Gastroesophageal sphincter (tissue), 4 donors: ENCODE data around the gene IL2RG. TPM values are rescaled to one million over a fixed set of nuclear protein-coding genes. Genes with fewer than 3 reads are reported as not detected.
A peak's percentile ranks its signal among the peaks of the same experiment; 100 is the strongest.

Experiments used
- ATAC-seq: fragments of 150-250 bp; one replicate; pipeline ENCODE4 v1.9.1; 2016; ENCODE audit warnings: mild to moderate bottlenecking, moderate library complexity
- H3K27ac ChIP-seq, 4 donors: fragments of 200-600 bp; sonication (generic) in 3 of 4; 1 replicate in 3 of 4; 2 replicates in 1 of 4; pipeline ENCODE4 v1.5.1; 2016 to 2019
- H3K27me3 ChIP-seq: fragments of 200-600 bp; sonication (generic); one replicate; pipeline ENCODE4 v1.5.1; 2019
- H3K36me3 ChIP-seq, 2 donors: fragments of 200-600 bp; sonication (generic); one replicate each; pipeline ENCODE4 v1.5.1; 2019; ENCODE audit warnings: control low read depth in 1 of 2
- H3K4me1 ChIP-seq, 3 donors: fragments of 200-600 bp; sonication (generic); 1 replicate in 2 of 3; 2 replicates in 1 of 3; pipeline ENCODE4 v1.5.1; 2016 to 2019; ENCODE audit warnings: control low read depth in 2 of 3
- H3K4me3 ChIP-seq, 2 donors: fragments of 200-600 bp; sonication (generic); one replicate each; pipeline ENCODE4 v1.5.1; 2019; ENCODE audit warnings: mild to moderate bottlenecking in 1 of 2, moderate library complexity in 1 of 2
- H3K9me3 ChIP-seq, 3 donors: fragments of 200-600 bp; sonication (generic); one replicate each; pipeline ENCODE4 v1.5.1; 2017 to 2019; ENCODE audit warnings: control low read depth in 2 of 3
- EP300 ChIP-seq: sonication (generic); formaldehyde crosslinking; IDR thresholded peaks from one replicate; pipeline ENCODE4 v1.6.1; 2017; ENCODE audit warnings: antibody characterized with exemption, mild to moderate bottlenecking
- POLR2A ChIP-seq, 2 donors: fragments of 450-650 bp; IDR thresholded peaks; one replicate each; pipeline ENCODE4 v1.6.1; 2017; ENCODE audit warnings: antibody characterized with exemption in 2 of 2, mild to moderate bottlenecking in 2 of 2, moderate library complexity in 1 of 2
- POLR2AphosphoS5 ChIP-seq: sonication (generic); formaldehyde crosslinking; IDR thresholded peaks from one replicate; pipeline ENCODE4 v1.6.1; 2017; ENCODE audit warnings: antibody characterized with exemption
- WGBS, 2 donors: methylation state at CpG; one replicate each; pipeline ENCODE4 v1.1.5; 2018; ENCODE audit warnings: low coverage in 1 of 2; 5-methylcytosine and 5-hydroxymethylcytosine counted together
- total RNA-seq, 4 donors: library from RNA; depleted of rRNA; stranded (reverse); fragments of >200 nt; gene quantifications; one replicate each; pipeline ENCODE4 v1.1.0, GENCODE V29; 2016
- TF ChIP-seq, protein P1 (sequence below), 4 experiments: fragments of 200-600 bp in 2 of 4; fragments of 450-650 bp in 2 of 4; sonication (generic) in 1 of 4; IDR thresholded peaks; one replicate each; pipeline ENCODE4 v1.5.1; 2017 to 2019; ENCODE audit warnings: antibody characterized with exemption in 4 of 4, mild to moderate bottlenecking in 2 of 4, moderate library complexity in 2 of 4

The IL2RG gene
- total RNA-seq, 4 donors from 2014 or later = 0.62 to 6.3 (median 3.7) TPM

DNA sequence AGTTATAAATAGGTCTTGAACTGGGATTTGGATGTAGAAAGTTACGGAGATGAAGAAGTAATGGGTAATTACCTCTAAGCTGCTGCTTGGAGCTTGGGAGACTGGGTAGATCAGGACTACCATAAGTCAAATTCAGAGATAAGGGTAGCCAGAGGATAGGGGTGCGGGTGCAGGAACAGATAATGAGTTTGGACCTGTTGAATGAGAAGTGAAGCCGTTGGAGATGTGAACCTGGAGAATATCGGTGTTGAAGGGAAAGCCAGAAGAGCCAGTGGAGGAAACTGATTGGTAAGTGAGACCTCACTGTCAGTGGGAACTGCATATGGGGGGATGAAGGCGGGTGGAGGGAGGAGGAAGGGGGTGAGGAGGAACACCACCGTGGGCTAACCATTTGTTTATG lies 16.3 kb downstream of the IL2RG start:
- Histone ChIP-seq H3K4me3 (peak overlapping the region; percentile 62 to 72), H3K9me3 (no peaks in the 10 kb centered on the region), H3K4me1 (peaks cover 0 to 26% (median 0%) of the 10 kb centered on the region in 3 donors), H3K27ac (peak overlapping the region in 2 of 4 donors; percentile 73 to 81), H3K27me3 (no peaks in the 10 kb centered on the region), H3K36me3 (no peaks in the 10 kb centered on the region)
- TF ChIP-seq EP300 = no peak
- no peak for TF ChIP-seq POLR2A (IDR thresholded peaks at IDR 0.05)
- TF ChIP-seq, protein P1, sequence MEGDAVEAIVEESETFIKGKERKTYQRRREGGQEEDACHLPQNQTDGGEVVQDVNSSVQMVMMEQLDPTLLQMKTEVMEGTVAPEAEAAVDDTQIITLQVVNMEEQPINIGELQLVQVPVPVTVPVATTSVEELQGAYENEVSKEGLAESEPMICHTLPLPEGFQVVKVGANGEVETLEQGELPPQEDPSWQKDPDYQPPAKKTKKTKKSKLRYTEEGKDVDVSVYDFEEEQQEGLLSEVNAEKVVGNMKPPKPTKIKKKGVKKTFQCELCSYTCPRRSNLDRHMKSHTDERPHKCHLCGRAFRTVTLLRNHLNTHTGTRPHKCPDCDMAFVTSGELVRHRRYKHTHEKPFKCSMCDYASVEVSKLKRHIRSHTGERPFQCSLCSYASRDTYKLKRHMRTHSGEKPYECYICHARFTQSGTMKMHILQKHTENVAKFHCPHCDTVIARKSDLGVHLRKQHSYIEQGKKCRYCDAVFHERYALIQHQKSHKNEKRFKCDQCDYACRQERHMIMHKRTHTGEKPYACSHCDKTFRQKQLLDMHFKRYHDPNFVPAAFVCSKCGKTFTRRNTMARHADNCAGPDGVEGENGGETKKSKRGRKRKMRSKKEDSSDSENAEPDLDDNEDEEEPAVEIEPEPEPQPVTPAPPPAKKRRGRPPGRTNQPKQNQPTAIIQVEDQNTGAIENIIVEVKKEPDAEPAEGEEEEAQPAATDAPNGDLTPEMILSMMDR (IDR thresholded peaks at IDR 0.05) = no peak
- TF ChIP-seq POLR2AphosphoS5 = no peak
- 10 to 32% methylated on average over 4 to 6 of the region's 6 CpGs for WGBS, 2 donors
- ATAC-seq = no peak

DNA sequence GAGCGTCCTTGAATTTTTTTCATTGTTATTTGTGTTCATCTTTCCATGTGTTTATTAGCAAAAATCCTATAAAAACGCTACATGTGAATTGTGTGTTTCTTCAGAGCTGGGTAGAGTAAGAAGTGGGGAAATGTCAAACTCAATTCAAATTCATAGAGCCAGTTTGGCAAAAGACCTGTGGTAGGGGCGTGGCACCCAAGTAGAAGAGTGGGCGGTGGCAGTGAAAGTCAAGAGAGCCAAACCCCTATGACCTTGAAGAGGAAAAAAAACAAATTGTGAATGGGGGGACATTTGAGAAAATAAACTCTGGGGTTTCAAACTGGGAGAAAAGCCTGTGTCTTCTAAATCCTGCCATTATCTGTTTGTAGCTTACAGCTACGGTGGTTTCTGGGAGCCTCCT lies 20.1 kb downstream of the IL2RG start:
- H3K27ac ChIP-seq = no peak overlapping the region
- WGBS, 2 donors = 43 to 60% methylated on average over 2 to 5 of the region's 5 CpGs

GRCh38 chrX:71085900-71086299 lies 25.5 kb downstream of the IL2RG start:
- no peaks in the 10 kb centered on the region for H3K27me3 ChIP-seq
- H3K36me3 ChIP-seq = no peaks in the 10 kb centered on the region
- 17 to 20% methylated on average over 1 to 2 of the region's 4 CpGs for WGBS, 2 donors
- H3K4me3 ChIP-seq = no peak overlapping the region
- TF ChIP-seq, protein P1 (IDR thresholded peaks at IDR 0.05) = no peak
- TF ChIP-seq POLR2A (IDR thresholded peaks at IDR 0.05) (no peak), EP300 (no peak), POLR2AphosphoS5 (no peak)
- H3K9me3 ChIP-seq = no peaks in the 10 kb centered on the region
- ATAC-seq = no peak
- no peaks in the 10 kb centered on the region for H3K4me1 ChIP-seq
- no peak overlapping the region for H3K27ac ChIP-seq

More for the DNA sequence above, 20.1 kb downstream of the IL2RG start:
- Histone ChIP-seq H3K4me1 (peaks cover 0 to 4% (median 0%) of the 10 kb centered on the region in 3 donors), H3K4me3 (no peak overlapping the region), H3K9me3 (no peaks in the 10 kb centered on the region), H3K27me3 (no peaks in the 10 kb centered on the region), H3K36me3 (no peaks in the 10 kb centered on the region)
- no peak for ATAC-seq
- TF ChIP-seq POLR2A (IDR thresholded peaks at IDR 0.05) (no peak), EP300 (no peak), POLR2AphosphoS5 (no peak)
- TF ChIP-seq, protein P1 (IDR thresholded peaks at IDR 0.05) = no peak

- Histone ChIP-seq H3K27ac (no peak overlapping the region), H3K4me1 (no peaks in the 10 kb centered on the region), H3K9me3 (no peaks in the 10 kb centered on the region), H3K4me3 (no peak overlapping the region), H3K36me3 (no peaks in the 10 kb centered on the region), H3K27me3 (no peaks in the 10 kb centered on the region)
- TF ChIP-seq POLR2AphosphoS5 = no peak
- TF ChIP-seq POLR2A (IDR thresholded peaks at IDR 0.05) = no peak
- TF ChIP-seq, protein P1 (IDR thresholded peaks at IDR 0.05) = no peak
- no peak for TF ChIP-seq EP300
- WGBS, 2 donors = no CpG with 5 or more reads among the region's 4 CpGs
- no peak for ATAC-seq
Measured at GRCh38 chrX:71082822-71083221, 28.6 kb downstream of the IL2RG start.

- no peaks in the 10 kb centered on the region for H3K27me3 ChIP-seq
- H3K4me3 ChIP-seq = no peak overlapping the region
- TF ChIP-seq, protein P1 (IDR thresholded peaks at IDR 0.05) = no peak
- no peak for TF ChIP-seq POLR2AphosphoS5
- TF ChIP-seq EP300 = no peak
- TF ChIP-seq POLR2A (IDR thresholded peaks at IDR 0.05) = no peak
- WGBS, 2 donors = 0 to 64% methylated on average over 1 to 5 of the region's 5 CpGs
- no peaks in the 10 kb centered on the region for H3K36me3 ChIP-seq
- no peaks in the 10 kb centered on the region for H3K9me3 ChIP-seq
- ATAC-seq = no peak
- no peaks in the 10 kb centered on the region for H3K4me1 ChIP-seq
- no peak overlapping the region for H3K27ac ChIP-seq
Measured at GRCh38 chrX:71082124-71082647, 29.2 kb downstream of the IL2RG start.
